Measurements from ENCODE around the gene MTHFD2L. TPM values are rescaled to one million over a fixed set of nuclear protein-coding genes. Genes with fewer than 3 reads are reported as not detected.

Gene MTHFD2L
- total and polyA plus RNA-seq, 8 donors, result 9.1 to 19.1 (median 16.6) TPM

DNA sequence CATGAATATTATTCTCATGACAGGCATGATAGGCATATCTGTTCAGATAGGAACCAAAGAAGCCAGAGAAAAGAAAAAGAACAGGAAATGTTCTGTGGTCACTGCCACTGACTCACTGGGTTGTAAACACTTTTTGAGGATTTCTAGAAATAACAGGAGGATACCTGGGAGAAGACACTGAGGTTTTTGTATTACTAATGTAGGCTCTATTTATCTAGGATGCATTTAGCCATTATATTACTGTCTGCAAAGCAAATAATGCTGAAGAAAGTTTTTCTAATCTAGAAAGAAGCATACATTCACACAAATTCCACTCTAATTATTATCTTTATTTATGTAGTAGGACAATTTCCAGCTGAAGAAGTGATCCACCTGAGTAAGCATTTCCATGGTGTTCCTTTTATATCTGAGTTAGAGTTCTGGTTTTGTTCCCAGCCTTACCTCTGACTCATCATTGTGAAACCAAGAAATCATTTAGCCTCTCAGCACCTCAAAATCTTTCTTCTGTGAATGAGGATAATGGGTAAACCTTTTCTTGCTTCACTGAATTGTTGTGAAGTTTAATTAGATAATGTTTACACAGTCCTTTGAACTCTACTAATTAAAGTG lies 110.2 kb downstream of the MTHFD2L start:
- ATAC-seq, result peak; percentile 49
- DNase-seq, result no peak

DNA sequence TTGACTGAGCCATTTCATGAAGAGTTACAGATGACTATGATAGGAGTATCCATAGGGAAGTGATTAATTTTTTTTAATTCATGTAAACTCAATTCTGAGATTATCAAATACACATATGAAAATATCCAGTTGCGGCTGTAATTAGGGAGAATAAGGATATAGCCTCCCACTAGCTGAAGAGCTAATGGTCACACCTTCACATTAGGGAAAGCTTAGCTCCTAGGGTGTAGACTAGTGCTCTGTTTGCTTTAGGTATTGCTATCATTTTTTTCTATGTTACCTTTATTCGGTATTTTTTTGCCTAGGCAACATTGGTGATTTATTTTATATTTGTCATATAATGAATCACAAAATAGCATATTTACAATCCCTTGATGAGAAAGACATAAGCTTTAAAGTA lies 110.7 kb downstream of the MTHFD2L start:
- Histone ChIP-seq H3K36me3 (no peaks in the 10 kb centered on the region), H3K4me1 (no peaks in the 10 kb centered on the region), H3K4me3 (no peak overlapping the region), H3K9me3 (no peaks in the 10 kb centered on the region), H3K27ac (no peak overlapping the region), H3K27me3 (no peaks in the 10 kb centered on the region)
- TF ChIP-seq CTCF (IDR thresholded peaks at IDR 0.05), result no peak
- ATAC-seq, result no peak
- intact Hi-C loops (cut with DNase I), result no loop called here
- DNase-seq, result no peak

More for the DNA sequence above, 110.2 kb downstream of the MTHFD2L start:
- intact Hi-C loops (cut with DNase I), result no loop called here
- Histone ChIP-seq H3K27ac (no peak overlapping the region), H3K27me3 (no peaks in the 10 kb centered on the region), H3K36me3 (no peaks in the 10 kb centered on the region), H3K4me3 (no peak overlapping the region), H3K4me1 (no peaks in the 10 kb centered on the region), H3K9me3 (no peaks in the 10 kb centered on the region)
- TF ChIP-seq CTCF (IDR thresholded peaks at IDR 0.05), result no peak

DNA sequence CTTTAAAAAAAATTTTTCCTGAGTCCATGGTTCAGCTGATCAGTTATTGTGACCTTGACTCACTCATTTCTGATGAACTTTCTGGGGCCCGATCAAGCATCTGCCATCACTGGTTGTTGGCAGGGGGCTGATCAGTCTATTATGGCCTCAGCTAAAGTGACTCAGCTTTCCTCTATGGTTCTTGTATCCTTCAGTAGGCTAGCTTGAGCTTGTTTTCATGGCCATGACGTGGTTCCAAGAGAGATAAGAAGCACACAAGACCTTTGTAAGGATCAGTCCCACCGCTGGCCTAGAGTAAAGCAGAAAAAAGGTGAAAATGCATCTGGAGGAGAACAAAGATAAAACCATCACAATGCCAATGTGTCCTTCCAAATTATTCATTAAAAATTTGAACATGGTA lies 120.6 kb downstream of the MTHFD2L start:
- no peaks in the 10 kb centered on the region for H3K27me3 ChIP-seq
- H3K36me3 ChIP-seq, result no peaks in the 10 kb centered on the region
- DNase-seq (no peak), ATAC-seq (no peak)
- TF ChIP-seq CTCF (IDR thresholded peaks at IDR 0.05), result no peak
- H3K27ac ChIP-seq, result no peak overlapping the region
- H3K4me1 ChIP-seq, result no peaks in the 10 kb centered on the region
- H3K4me3 ChIP-seq, result no peak overlapping the region
- intact Hi-C loops (cut with DNase I), result no loop called here
- no peaks in the 10 kb centered on the region for H3K9me3 ChIP-seq

DNA sequence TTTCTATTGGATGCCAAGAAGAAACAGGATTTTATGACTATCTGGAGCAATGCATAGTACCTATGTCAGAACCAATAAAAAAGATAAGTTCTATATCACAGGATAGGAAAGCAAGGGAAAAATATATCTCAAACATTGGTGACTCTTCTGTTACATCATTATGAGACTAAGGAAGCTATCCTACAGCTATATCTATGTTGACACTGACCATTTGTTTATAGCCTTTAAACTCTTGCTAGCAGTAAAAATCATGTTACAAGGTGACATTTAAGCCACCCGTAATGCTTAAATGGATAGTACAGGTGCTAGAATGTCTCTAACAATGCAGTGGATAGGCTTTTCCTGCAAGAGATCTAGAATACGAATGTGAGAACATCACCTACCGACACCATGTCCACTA lies 121.8 kb downstream of the MTHFD2L start:
- ATAC-seq, result no peak
- H3K9me3 ChIP-seq, result no peaks in the 10 kb centered on the region
- no peak overlapping the region for H3K4me3 ChIP-seq
- no peaks in the 10 kb centered on the region for H3K36me3 ChIP-seq
- intact Hi-C loops (cut with DNase I), result no loop called here
- DNase-seq, result no peak
- TF ChIP-seq CTCF (IDR thresholded peaks at IDR 0.05), result no peak
- no peak overlapping the region for H3K27ac ChIP-seq
- no peaks in the 10 kb centered on the region for H3K27me3 ChIP-seq
- no peaks in the 10 kb centered on the region for H3K4me1 ChIP-seq

- DNase-seq (no peak), ATAC-seq (no peak)
- no peaks in the 10 kb centered on the region for H3K9me3 ChIP-seq
- H3K27me3 ChIP-seq, result no peaks in the 10 kb centered on the region
- TF ChIP-seq CTCF (IDR thresholded peaks at IDR 0.05), result no peak
- H3K4me3 ChIP-seq, result no peak overlapping the region
- intact Hi-C loops (cut with DNase I), result no loop called here
- no peaks in the 10 kb centered on the region for H3K36me3 ChIP-seq
- H3K27ac ChIP-seq, result no peak overlapping the region
- no peaks in the 10 kb centered on the region for H3K4me1 ChIP-seq
Observed at GRCh38 chr4:74282926-74283325, 125.0 kb downstream of the MTHFD2L start.

Measured in left lung (tissue), 10 donors.